HFF-Myc (cell line): ENCODE measurements around the gene IER5L.
"Not testable (repeated sequence)": the region's sequence is repeated elsewhere in the genome, so short reads cannot be mapped to it uniquely, and the experiment has no call there.

ENCODE experiments used
- DNase-seq: peaks from one replicate; pipeline ENCODE4 v3.0.0-alpha.2; 2011; ENCODE audit warnings: low read depth; ENCODE audit errors: extremely low read depth
- H3K4me3 ChIP-seq: replicated peaks from 2 replicates; pipeline ENCODE4 v1.5.1; 2011; ENCODE audit warnings: low read depth, mild to moderate bottlenecking, control low read depth, low read length
- TF ChIP-seq, protein P1 (sequence below): IDR thresholded peaks from 2 replicates; pipeline ENCODE4 v1.5.1; 2012; ENCODE audit warnings: mild to moderate bottlenecking, low read depth, low read length, control low read depth; ENCODE audit errors: missing control alignments

IER5L gene

GRCh38 chr9:129191234-129191633, 13.2 kb upstream of the IER5L start:
- TF ChIP-seq, protein P1, sequence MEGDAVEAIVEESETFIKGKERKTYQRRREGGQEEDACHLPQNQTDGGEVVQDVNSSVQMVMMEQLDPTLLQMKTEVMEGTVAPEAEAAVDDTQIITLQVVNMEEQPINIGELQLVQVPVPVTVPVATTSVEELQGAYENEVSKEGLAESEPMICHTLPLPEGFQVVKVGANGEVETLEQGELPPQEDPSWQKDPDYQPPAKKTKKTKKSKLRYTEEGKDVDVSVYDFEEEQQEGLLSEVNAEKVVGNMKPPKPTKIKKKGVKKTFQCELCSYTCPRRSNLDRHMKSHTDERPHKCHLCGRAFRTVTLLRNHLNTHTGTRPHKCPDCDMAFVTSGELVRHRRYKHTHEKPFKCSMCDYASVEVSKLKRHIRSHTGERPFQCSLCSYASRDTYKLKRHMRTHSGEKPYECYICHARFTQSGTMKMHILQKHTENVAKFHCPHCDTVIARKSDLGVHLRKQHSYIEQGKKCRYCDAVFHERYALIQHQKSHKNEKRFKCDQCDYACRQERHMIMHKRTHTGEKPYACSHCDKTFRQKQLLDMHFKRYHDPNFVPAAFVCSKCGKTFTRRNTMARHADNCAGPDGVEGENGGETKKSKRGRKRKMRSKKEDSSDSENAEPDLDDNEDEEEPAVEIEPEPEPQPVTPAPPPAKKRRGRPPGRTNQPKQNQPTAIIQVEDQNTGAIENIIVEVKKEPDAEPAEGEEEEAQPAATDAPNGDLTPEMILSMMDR, result no peak
- no peak overlapping the region for H3K4me3 ChIP-seq
- no peak for DNase-seq

DNA sequence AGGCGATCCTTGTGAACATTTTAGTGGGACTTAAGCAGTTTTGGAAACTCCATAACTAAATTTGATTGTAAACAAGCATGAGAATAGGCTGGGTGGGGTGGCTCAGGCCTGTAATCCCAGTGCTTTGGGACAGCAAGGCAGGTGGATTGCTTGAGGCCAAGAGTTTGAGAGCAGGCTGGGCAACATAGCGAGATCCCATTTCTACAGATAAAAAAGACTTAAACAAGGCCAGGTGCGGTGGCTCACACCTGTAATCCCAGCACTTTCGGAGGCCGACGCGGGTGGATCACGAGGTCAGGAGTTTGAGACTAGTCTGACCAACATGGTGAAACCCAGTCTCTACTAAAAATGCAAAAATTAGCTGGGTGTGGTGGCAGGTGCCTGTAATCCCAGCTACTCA, 11.9 kb upstream of the IER5L start:
- not testable (repeated sequence) for H3K4me3 ChIP-seq, DNase-seq

- no peak for DNase-seq
- no peak overlapping the region for H3K4me3 ChIP-seq
- TF ChIP-seq, protein P1, result no peak
Observed at GRCh38 chr9:129187042-129187441, 9.0 kb upstream of the IER5L start.

GRCh38 chr9:129185991-129186390, 7.9 kb upstream of the IER5L start:
- no peak overlapping the region for H3K4me3 ChIP-seq
- no peak for DNase-seq
- TF ChIP-seq, protein P1, result no peak

DNA sequence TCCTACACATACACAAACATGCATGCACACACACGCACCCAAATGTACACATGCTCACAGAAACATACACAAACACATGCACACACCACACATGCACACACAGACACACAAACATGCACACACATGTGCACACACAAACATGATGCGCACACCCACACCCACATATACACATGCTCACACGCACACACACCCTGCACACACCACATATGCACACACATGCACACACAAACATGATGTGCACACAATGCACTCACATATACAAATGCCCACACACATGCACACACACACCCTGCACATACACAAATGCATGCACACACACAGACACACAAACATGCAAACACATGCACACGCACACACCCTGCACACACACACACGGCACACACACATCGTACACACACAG, 7.3 kb upstream of the IER5L start:
- no peak for DNase-seq
- TF ChIP-seq, protein P1, result no peak
- no peak overlapping the region for H3K4me3 ChIP-seq

GRCh38 chr9:129184596-129185122, 6.6 kb upstream of the IER5L start:
- TF ChIP-seq, protein P1, result no peak
- no peak for DNase-seq

GRCh38 chr9:129184219-129184524, 6.1 kb upstream of the IER5L start:
- DNase-seq, result no peak
- H3K4me3 ChIP-seq, result no peak overlapping the region
- TF ChIP-seq, protein P1, result no peak

More at GRCh38 chr9:129184596-129185122, 6.6 kb upstream of the IER5L start:
- H3K4me3 ChIP-seq, result no peak overlapping the region
